Spleen (tissue), 11 donors: ENCODE results near the gene TNPO3. TPM values are rescaled to one million over a fixed set of nuclear protein-coding genes. Genes with fewer than 3 reads are reported as not detected.

ENCODE experiments used
- DNase-seq: peaks from one replicate; pipeline ENCODE4 v3.0.0-alpha.2; 2020
- H3K27ac ChIP-seq, 8 donors: fragments of 200-600 bp; sonication (generic) in 7 of 8; 1 replicate in 4 of 8; 2 replicates in 4 of 8; pipeline versions ENCODE4 v1.5.0 to v1.8.0; 2016 to 2021; ENCODE audit warnings: inconsistent platforms in 4 of 8, mild to moderate bottlenecking in 4 of 8, moderate library complexity in 1 of 8
- H3K27me3 ChIP-seq, 7 donors: fragments of 200-600 bp; sonication (generic) in 6 of 7; replicated peaks in 1 of 7; 1 replicate in 4 of 7; 2 replicates in 3 of 7; pipeline versions ENCODE4 v1.5.0 to v1.8.0; 2016 to 2021; ENCODE audit warnings: inconsistent platforms in 3 of 7, mild to moderate bottlenecking in 1 of 7
- H3K36me3 ChIP-seq, 6 donors: fragments of 200-600 bp; sonication (generic) in 5 of 6; 1 replicate in 4 of 6; 2 replicates in 2 of 6; pipeline versions ENCODE4 v1.5.0 to v1.8.0; 2016 to 2021; ENCODE audit warnings: inconsistent platforms in 2 of 6
- H3K4me1 ChIP-seq, 6 donors: fragments of 200-600 bp; sonication (generic) in 5 of 6; 1 replicate in 3 of 6; 2 replicates in 3 of 6; pipeline versions ENCODE4 v1.5.0 to v1.8.0; 2016 to 2021; ENCODE audit warnings: inconsistent platforms in 3 of 6
- H3K4me3 ChIP-seq, 8 donors: fragments of 200-600 bp; sonication (generic) in 7 of 8; 1 replicate in 4 of 8; 2 replicates in 4 of 8; pipeline versions ENCODE4 v1.5.0 to v1.8.0; 2016 to 2021; ENCODE audit warnings: inconsistent platforms in 4 of 8, mild to moderate bottlenecking in 4 of 8, moderate library complexity in 2 of 8
- H3K9me3 ChIP-seq, 8 donors: fragments of 200-600 bp; sonication (generic) in 7 of 8; 1 replicate in 4 of 8; 2 replicates in 4 of 8; pipeline versions ENCODE4 v1.5.0 to v1.8.0; 2016 to 2021; ENCODE audit warnings: inconsistent platforms in 4 of 8
- CTCF ChIP-seq, 11 experiments: fragments of 200-600 bp in 7 of 11; fragments of 450-650 bp in 4 of 11; sonication (generic) in 4 of 11; IDR thresholded peaks in 8 of 11; conservative IDR thresholded peaks in 3 of 11; 1 replicate in 7 of 11; 2 replicates in 4 of 11; pipeline versions ENCODE4 v1.4.0 to v1.8.0; 2016 to 2021; ENCODE audit warnings: antibody characterized with exemption in 11 of 11, inconsistent platforms in 4 of 11, mild to moderate bottlenecking in 1 of 11
- POLR2A ChIP-seq, 3 donors: fragments of 450-650 bp; IDR thresholded peaks; one replicate each; pipeline ENCODE4 v1.5.1; 2017; ENCODE audit warnings: antibody characterized with exemption in 3 of 3, mild to moderate bottlenecking in 1 of 3
- POLR2AphosphoS5 ChIP-seq, 3 donors: sonication (generic); formaldehyde crosslinking; IDR thresholded peaks; one replicate each; pipeline ENCODE4 v1.5.1; 2017; ENCODE audit warnings: antibody characterized with exemption in 3 of 3
- WGBS, 5 donors: extraction: QIAGEN DNeasy Blood & Tissue Kit in 3 of 5; methylation state at CpG; one replicate each; pipeline versions ENCODE4 v1.1.5 to v1.1.7; 2013 to 2018; 5-methylcytosine and 5-hydroxymethylcytosine counted together
- intact Hi-C: fragments of 100-400 bp; cut with DNase I; formaldehyde crosslinking; loops from one replicate; pipeline ENCODE4 v1.15.0; 2023; ENCODE audit warnings: low total_unique reads
- polyA plus RNA-seq, 3 donors: library from polyadenylated mRNA; stranded (reverse); fragments of 200-250 nt; gene quantifications; one replicate each; pipeline ENCODE4 v1.2.1, GENCODE V29; 2013
- total RNA-seq, 7 donors: library from RNA; depleted of rRNA in 3 of 7; stranded (reverse); fragments of >200 nt in 3 of 7; fragmentation: NEBNext Ultra II Directional in 4 of 7; extraction: Animal tissue kit (Norgen Biotek cat#: 25700) in 4 of 7; gene quantifications; one replicate each; pipeline versions ENCODE4 v1.1.0 to v1.2.1, GENCODE V29; 2016 to 2021
- donor health status: healthy with polysubstance abuse.
- donor health status: DM: no; HTN: no; CAD: no; lungs with moderate emphysema.
- donor health status: DM: no; HTN: no; CAD: no.
- donor health status: Bipolar disorder and iron deficiency.
- donor health status: healthy.
- donor health status: DM: no; HTN: no; CAD: no.
- donor health status: DM: yes; HTN: yes; CAD: no.

TNPO3 gene
- total and polyA plus RNA-seq, 10 donors = 11.2 to 49.0 (median 35.1) TPM

GRCh38 chr7:129076886-129077285 is 22.0 kb upstream of the TNPO3 start:
- intact Hi-C loops = no loop called here
- Histone ChIP-seq H3K27me3 (no peaks in the 10 kb centered on the region), H3K9me3 (no peaks in the 10 kb centered on the region), H3K4me1 (peaks cover 0 to 16% (median 0%) of the 10 kb centered on the region in 6 donors), H3K27ac (no peak overlapping the region), H3K36me3 (no peaks in the 10 kb centered on the region), H3K4me3 (no peak overlapping the region)
- WGBS, 5 donors = 69 to 85% (median 72%) methylated on average over 2 of the region's 2 CpGs
- no peak for DNase-seq
- no peak for TF ChIP-seq POLR2A (IDR thresholded peaks at IDR 0.05)
- no peak for TF ChIP-seq POLR2AphosphoS5 (IDR thresholded peaks at IDR 0.05)
- TF ChIP-seq CTCF (IDR thresholded peaks at IDR 0.05 in 8 of 11, conservative IDR thresholded peaks at IDR 0.05 in 3 of 11) = no peak

DNA sequence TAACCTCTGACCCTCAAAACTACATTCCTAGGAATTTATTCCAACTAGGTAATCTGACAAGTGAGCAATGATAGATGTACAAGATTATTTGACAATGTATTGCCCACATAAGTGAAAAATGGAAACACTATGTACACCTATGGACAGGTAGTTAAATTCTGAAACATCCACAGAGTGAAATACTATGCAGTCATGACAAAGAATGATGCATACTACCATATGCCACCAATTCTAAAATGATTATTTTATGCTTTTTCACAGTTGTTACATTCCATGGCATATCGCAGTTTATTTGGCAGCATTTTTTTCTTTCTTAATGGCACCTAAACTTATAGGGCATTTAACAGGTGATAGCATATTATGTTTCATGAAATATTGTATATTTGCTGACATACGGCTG is 20.1 kb upstream of the TNPO3 start:
- no peaks in the 10 kb centered on the region for H3K9me3 ChIP-seq
- H3K27me3 ChIP-seq = no peaks in the 10 kb centered on the region
- TF ChIP-seq POLR2AphosphoS5 (IDR thresholded peaks at IDR 0.05) = no peak
- TF ChIP-seq CTCF (IDR thresholded peaks at IDR 0.05 in 8 of 11, conservative IDR thresholded peaks at IDR 0.05 in 3 of 11) = no peak
- TF ChIP-seq POLR2A (IDR thresholded peaks at IDR 0.05) = no peak
- WGBS, 5 donors = 93 to 97% (median 94%) methylated on average over 2 of the region's 2 CpGs
- H3K27ac ChIP-seq = no peak overlapping the region
- no peak overlapping the region for H3K4me3 ChIP-seq
- DNase-seq = no peak
- intact Hi-C loops = no loop called here
- no peaks in the 10 kb centered on the region for H3K36me3 ChIP-seq
- peaks cover 0 to 22% (median 0%) of the 10 kb centered on the region in 6 donors for H3K4me1 ChIP-seq

DNA sequence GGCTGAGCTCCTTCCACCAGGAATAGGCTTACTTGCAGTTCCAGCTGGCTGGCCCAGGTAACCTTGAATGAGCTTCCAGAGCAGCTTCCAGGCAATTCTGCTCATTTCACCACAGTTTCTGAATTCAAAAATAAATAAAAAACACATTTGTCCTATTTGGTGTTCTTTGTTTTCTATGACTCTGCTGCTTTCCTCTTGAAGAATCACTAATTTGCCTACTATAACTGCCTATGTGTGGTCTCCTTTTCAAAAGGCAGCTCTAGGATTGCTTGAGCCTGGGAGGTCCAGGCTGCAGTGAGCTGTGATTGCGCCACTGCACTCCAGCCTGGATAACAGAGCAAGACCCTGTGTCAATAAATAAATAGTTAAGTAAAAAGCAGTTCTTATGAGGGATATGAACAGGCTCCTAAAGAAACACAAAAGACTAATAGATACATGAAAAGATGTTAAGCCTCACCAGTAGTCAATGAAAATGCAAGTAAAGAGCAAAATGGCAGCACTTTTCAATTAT is 19.5 kb upstream of the TNPO3 start:
- Histone ChIP-seq H3K36me3 (no peaks in the 10 kb centered on the region), H3K4me1 (peaks cover 0 to 25% (median 0%) of the 10 kb centered on the region in 6 donors), H3K27ac (peak overlapping the region in 3 of 8 donors; percentile 84 to 89 (median 86)), H3K27me3 (peaks cover 0 to 1% (median 0%) of the 10 kb centered on the region in 7 donors), H3K9me3 (no peaks in the 10 kb centered on the region), H3K4me3 (no peak overlapping the region)
- intact Hi-C loops = no loop called here
- TF ChIP-seq POLR2AphosphoS5 (IDR thresholded peaks at IDR 0.05) (no peak), CTCF (IDR thresholded peaks at IDR 0.05 in 8 of 11, conservative IDR thresholded peaks at IDR 0.05 in 3 of 11) (no peak), POLR2A (IDR thresholded peaks at IDR 0.05) (no peak)
- 85 to 98% (median 91%) methylated on average over 1 of the region's 1 CpG for WGBS, 5 donors
- DNase-seq = no peak

- Histone ChIP-seq H3K4me1 (peaks cover 0 to 29% (median 0%) of the 10 kb centered on the region in 6 donors), H3K36me3 (no peaks in the 10 kb centered on the region), H3K27ac (peak overlapping the region in 5 of 8 donors; percentile 78 to 89 (median 84)), H3K27me3 (peaks cover 0 to 8% (median 0%) of the 10 kb centered on the region in 7 donors), H3K4me3 (no peak overlapping the region), H3K9me3 (no peaks in the 10 kb centered on the region)
- DNase-seq = no peak
- TF ChIP-seq POLR2AphosphoS5 (IDR thresholded peaks at IDR 0.05) = no peak
- TF ChIP-seq POLR2A (IDR thresholded peaks at IDR 0.05) = no peak
- TF ChIP-seq CTCF (IDR thresholded peaks at IDR 0.05 in 8 of 11, conservative IDR thresholded peaks at IDR 0.05 in 3 of 11) = no peak
- intact Hi-C loops = no loop called here
- 72 to 80% (median 75%) methylated on average over 4 of the region's 4 CpGs for WGBS, 5 donors
These were observed 18.8 kb upstream of the TNPO3 start for GRCh38 chr7:129073738-129074137.
